Activated CD4-positive, alpha-beta T cell treated with anti-CD3 and anti-CD28 coated beads, Interleukin-2, amount 10 ng/mL, durations not matched to agents 24 days and 14 days (primary cell): ENCODE data around the gene ARHGEF10L. TPM values are rescaled to one million over a fixed set of nuclear protein-coding genes. Genes with fewer than 3 reads are reported as not detected.
"Not testable (repeated sequence)": the region's sequence is repeated elsewhere in the genome, so short reads cannot be mapped to it uniquely, and the experiment has no call there.

ENCODE experiments used
- DNase-seq: peaks from one replicate; pipeline ENCODE4 v3.0.0; 2022
- H3K27ac Mint-ChIP-seq: one replicate; pipeline ENCODE4 v1.8.0; 2022; ENCODE audit warnings: mild to moderate bottlenecking, mixed read lengths
- H3K27me3 Mint-ChIP-seq: one replicate; pipeline ENCODE4 v1.8.0; 2022; ENCODE audit warnings: mixed read lengths
- H3K36me3 Mint-ChIP-seq: one replicate; pipeline ENCODE4 v1.8.0; 2022; ENCODE audit warnings: low read depth, mild to moderate bottlenecking, mixed read lengths
- H3K4me1 Mint-ChIP-seq: one replicate; pipeline ENCODE4 v1.8.0; 2021; ENCODE audit warnings: mixed read lengths
- H3K4me3 Mint-ChIP-seq: one replicate; pipeline ENCODE4 v1.8.0; 2022; ENCODE audit warnings: mild to moderate bottlenecking, moderate library complexity, mixed read lengths
- H3K9me3 Mint-ChIP-seq: one replicate; pipeline ENCODE4 v1.8.0; 2021; ENCODE audit warnings: mixed read lengths
- intact Hi-C: fragments of 100-400 bp; cut with micrococcal nuclease; formaldehyde crosslinking; loops from one replicate; pipeline ENCODE4 v1.15.1; 2023
- total RNA-seq: library from RNA; stranded (reverse); gene quantifications from 2 replicates; pipeline ENCODE4 v1.2.3, GENCODE V29; 2022

ARHGEF10L gene
- total RNA-seq, 1 donor from 2014 or later, result not detected

DNA sequence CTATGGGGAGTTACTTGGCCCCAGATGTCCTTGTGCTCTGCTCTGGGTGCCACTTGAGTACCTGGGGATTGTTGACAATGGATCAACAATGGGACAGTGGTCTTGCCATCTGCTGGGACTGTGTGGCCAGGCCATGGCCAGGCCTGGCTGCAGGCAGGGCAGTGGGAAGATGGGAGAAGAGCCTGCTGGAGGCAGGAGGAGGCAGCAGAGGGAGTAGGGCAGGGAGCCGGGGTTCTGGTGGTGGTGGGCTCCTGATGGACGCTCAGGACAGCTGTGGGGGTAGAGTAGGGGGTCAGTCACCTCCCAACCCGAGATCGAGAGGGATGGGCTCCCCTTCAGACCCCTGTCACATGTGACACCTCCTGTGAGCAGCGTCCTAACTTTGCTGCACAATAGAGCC lies 81.0 kb downstream of the ARHGEF10L start:
- Mint-ChIP-seq H3K4me3 (no peak overlapping the region), H3K9me3 (no peaks in the 10 kb centered on the region), H3K27ac (no peak overlapping the region), H3K27me3 (no peaks in the 10 kb centered on the region), H3K36me3 (no peaks in the 10 kb centered on the region), H3K4me1 (no peaks in the 10 kb centered on the region)
- DNase-seq, result no peak
- intact Hi-C loops, result no loop called here

DNA sequence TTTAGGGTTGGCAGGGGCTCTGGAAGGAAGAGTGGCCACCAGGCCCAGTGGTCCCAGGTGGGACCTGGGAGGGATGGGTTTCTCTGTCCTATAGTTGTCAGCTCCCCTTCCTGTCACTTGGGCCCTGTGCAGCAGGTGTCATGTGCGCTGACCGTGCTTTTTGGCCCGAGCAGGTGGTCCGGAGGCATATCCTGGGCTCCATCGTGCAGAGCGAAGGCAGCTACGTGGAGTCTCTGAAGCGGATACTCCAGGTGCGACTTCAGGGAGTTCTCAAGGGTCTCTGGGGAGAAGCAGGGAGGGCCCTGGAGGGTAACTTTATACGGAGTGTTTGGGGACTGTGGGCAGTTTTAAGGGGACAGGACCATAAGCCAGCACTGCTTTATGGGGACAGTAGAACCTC lies 82.2 kb downstream of the ARHGEF10L start:
- H3K9me3 Mint-ChIP-seq, result no peaks in the 10 kb centered on the region
- intact Hi-C loops, result no loop called here
- no peaks in the 10 kb centered on the region for H3K4me1 Mint-ChIP-seq
- H3K36me3 Mint-ChIP-seq, result no peaks in the 10 kb centered on the region
- H3K4me3 Mint-ChIP-seq, result no peak overlapping the region
- H3K27ac Mint-ChIP-seq, result no peak overlapping the region
- DNase-seq, result no peak
- no peaks in the 10 kb centered on the region for H3K27me3 Mint-ChIP-seq

DNA sequence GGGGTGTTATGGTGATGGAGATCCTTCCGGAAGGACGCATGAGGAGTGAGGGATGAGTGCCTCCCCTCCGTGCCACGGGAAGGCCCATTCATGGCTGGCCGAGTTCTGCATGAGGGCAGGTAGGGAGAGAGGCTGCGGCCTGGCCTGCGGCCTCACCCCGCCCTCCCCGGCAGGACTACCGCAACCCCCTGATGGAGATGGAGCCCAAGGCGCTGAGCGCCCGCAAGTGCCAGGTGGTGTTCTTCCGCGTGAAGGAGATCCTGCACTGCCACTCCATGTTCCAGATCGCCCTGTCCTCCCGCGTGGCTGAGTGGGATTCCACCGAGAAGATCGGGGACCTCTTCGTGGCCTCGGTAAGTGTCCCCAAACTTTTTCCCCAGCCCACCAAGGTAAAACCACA lies 83.3 kb downstream of the ARHGEF10L start:
- Mint-ChIP-seq H3K36me3 (no peaks in the 10 kb centered on the region), H3K27ac (no peak overlapping the region), H3K9me3 (no peaks in the 10 kb centered on the region), H3K4me1 (no peaks in the 10 kb centered on the region), H3K4me3 (no peak overlapping the region), H3K27me3 (no peaks in the 10 kb centered on the region)
- no peak for DNase-seq
- intact Hi-C loops, result no loop called here

DNA sequence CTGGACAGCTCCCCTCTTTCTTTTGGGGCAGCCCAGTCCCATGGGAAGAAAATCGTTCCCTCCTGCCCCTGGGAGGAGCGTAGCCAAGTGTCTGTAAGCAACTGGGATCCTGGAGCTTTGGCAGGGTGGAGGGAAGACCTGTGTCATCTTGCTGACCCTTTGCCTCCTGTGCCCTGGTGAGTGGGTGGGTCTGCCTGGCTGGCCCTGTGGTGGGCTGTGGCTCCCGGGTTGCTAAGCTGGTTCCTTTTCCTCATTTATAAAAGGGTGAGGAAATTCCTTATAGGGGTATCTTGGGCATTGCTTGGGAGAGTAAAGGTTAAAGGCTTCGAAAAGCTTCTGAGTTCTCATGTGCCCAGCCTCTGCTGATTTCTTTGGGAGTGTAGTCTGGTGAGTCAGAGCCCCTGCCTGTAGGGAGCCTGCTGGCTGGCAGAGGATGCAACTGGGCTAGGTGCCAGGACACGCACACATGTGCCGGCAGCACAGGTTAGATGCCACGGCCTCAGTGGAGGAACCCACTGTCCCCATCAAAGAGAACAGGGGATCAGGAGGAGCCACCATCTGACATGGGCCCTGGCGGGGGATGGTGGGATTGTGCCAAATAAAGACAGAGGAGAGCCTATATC lies 85.2 kb downstream of the ARHGEF10L start:
- DNase-seq, result no peak
- Mint-ChIP-seq H3K27me3 (no peaks in the 10 kb centered on the region), H3K4me1 (no peaks in the 10 kb centered on the region), H3K4me3 (no peak overlapping the region), H3K9me3 (no peaks in the 10 kb centered on the region), H3K36me3 (no peaks in the 10 kb centered on the region), H3K27ac (no peak overlapping the region)
- intact Hi-C loops, result no loop called here

- intact Hi-C loops, result no loop called here
- no peak overlapping the region for H3K4me3 Mint-ChIP-seq
- H3K27ac Mint-ChIP-seq, result no peak overlapping the region
- no peak for DNase-seq
- H3K27me3 Mint-ChIP-seq, result no peaks in the 10 kb centered on the region
- H3K4me1 Mint-ChIP-seq, result no peaks in the 10 kb centered on the region
- H3K9me3 Mint-ChIP-seq, result no peaks in the 10 kb centered on the region
- no peaks in the 10 kb centered on the region for H3K36me3 Mint-ChIP-seq
These were observed 87.9 kb downstream of the ARHGEF10L start for GRCh38 chr1:17627239-17628052.

DNA sequence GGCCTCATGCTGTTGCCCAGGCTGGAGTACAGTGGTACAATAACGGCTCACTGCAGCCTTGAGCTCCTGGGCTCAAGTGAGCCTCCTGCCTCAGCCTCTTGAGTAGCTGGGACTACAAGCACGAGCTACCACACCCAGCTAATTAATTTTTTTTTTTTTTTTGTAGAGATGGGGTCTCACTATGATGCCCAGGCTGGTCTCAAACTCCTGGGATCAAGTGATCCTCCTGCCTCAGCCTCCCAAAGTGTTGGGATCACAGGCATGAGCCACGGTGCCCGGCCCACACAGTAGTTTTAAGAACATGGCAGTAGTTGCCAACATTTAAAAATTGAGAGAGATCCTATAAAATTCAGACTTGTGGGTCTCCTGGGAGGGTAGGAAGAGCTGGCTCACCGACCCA lies 89.5 kb downstream of the ARHGEF10L start:
- H3K4me3 Mint-ChIP-seq, H3K4me1 Mint-ChIP-seq, intact Hi-C loops, H3K27me3 Mint-ChIP-seq, H3K36me3 Mint-ChIP-seq, H3K9me3 Mint-ChIP-seq, H3K27ac Mint-ChIP-seq, DNase-seq: not testable (repeated sequence)

DNA sequence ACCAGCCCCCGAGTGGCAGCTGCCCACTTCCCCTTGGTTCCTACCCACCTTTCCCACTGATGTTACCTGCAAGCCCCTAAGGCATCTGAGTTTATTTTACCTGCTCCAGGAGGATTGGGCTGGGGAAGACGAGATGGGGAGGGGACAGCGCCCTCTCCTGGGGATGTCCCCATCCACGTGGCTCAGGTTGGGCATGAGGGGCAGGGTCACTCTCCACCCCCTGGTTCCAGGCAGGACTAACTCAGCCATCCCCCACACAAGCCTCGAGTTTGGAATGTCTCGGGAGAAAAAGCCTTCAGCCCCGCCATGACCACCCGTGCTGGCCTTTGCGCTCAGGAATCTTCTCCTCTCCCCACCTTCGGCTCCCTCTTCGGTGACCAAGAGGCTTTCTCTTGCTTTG lies 90.0 kb downstream of the ARHGEF10L start:
- Mint-ChIP-seq H3K36me3 (no peaks in the 10 kb centered on the region), H3K27me3 (no peaks in the 10 kb centered on the region)

DNA sequence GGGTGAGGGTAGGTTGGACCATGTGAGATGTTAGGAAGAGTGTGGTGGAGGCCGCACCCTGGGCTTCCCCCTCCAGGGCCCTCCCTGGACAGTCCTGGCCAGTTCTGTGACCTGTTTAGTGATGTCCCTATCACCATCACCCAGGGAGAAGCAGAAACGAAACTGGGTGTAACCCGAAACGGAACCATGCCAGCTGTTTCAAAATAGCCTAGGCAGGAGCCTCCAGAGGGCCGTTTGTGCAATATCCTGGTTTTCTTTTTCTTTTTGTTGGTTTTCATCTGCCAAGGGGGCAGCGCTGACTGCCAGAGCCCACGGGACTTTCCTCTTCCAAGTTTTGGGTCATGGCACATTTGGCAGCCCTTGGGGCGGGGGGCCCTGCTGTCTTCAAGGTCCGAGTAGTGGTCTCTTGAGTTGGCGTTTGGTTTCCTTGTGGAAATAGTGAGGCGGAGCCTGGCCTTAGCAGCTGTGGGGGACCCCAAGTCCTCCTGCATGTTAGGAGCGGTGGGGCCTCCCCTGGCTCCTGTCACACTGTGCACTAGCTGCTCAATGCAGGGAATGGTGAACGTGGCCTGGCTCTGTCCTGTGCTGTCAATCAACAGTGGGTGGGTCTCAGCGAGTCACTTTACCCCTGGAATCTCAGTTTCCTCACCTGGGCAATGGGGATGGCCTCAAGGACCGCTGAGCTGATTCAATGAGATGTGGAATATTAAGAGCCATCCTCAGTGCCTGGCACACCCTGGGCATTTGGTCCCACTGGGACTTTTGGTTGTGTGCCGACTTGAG lies 90.7 kb downstream of the ARHGEF10L start:
- H3K9me3 Mint-ChIP-seq, result no peaks in the 10 kb centered on the region

More for the DNA sequence above, 90.0 kb downstream of the ARHGEF10L start:
- no peak for DNase-seq
- Mint-ChIP-seq H3K27ac (no peak overlapping the region), H3K4me1 (no peaks in the 10 kb centered on the region), H3K9me3 (no peaks in the 10 kb centered on the region), H3K4me3 (no peak overlapping the region)
- intact Hi-C loops, result no loop called here

GRCh38 chr1:17630986-17631385 lies 91.5 kb downstream of the ARHGEF10L start:
- H3K27me3 Mint-ChIP-seq, result no peaks in the 10 kb centered on the region

More for the DNA sequence above, 90.7 kb downstream of the ARHGEF10L start:
- no peak for DNase-seq
- no peaks in the 10 kb centered on the region for H3K4me1 Mint-ChIP-seq
- H3K4me3 Mint-ChIP-seq, result no peak overlapping the region
- intact Hi-C loops, result no loop called here
- H3K27me3 Mint-ChIP-seq, result no peaks in the 10 kb centered on the region
- H3K27ac Mint-ChIP-seq, result no peak overlapping the region
- H3K36me3 Mint-ChIP-seq, result no peaks in the 10 kb centered on the region

GRCh38 chr1:17631410-17631809 lies 91.9 kb downstream of the ARHGEF10L start:
- intact Hi-C loops, result no loop called here
- H3K9me3 Mint-ChIP-seq, result no peaks in the 10 kb centered on the region
- no peak for DNase-seq
- H3K27ac Mint-ChIP-seq, result no peak overlapping the region
- H3K27me3 Mint-ChIP-seq, result no peaks in the 10 kb centered on the region
- H3K4me3 Mint-ChIP-seq, result no peak overlapping the region
- H3K36me3 Mint-ChIP-seq, result no peaks in the 10 kb centered on the region
- H3K4me1 Mint-ChIP-seq, result no peaks in the 10 kb centered on the region

More at GRCh38 chr1:17630986-17631385, 91.5 kb downstream of the ARHGEF10L start:
- Mint-ChIP-seq H3K36me3 (no peaks in the 10 kb centered on the region), H3K4me3 (no peak overlapping the region), H3K4me1 (no peaks in the 10 kb centered on the region), H3K9me3 (no peaks in the 10 kb centered on the region), H3K27ac (no peak overlapping the region)
- intact Hi-C loops, result no loop called here
- no peak for DNase-seq

DNA sequence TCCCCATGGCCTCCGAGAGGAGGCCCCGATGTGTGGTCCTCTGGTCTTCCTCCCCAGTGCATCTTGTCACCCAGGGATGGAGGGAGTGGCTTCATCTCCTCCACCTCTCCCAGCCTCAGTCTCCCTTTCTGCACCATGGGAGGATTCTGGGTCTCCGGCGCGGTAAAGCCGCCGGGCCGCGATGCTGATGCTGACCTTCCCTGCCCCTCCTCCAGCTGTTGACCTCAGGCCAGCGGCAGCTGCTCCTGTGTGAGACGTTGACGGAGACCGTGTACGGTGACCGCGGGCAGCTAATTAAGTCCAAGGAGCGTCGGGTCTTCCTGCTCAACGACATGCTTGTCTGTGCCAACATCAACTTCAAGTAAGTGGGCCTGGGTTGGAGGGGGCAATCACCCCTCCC lies 92.6 kb downstream of the ARHGEF10L start:
- no peak overlapping the region for H3K27ac Mint-ChIP-seq
- intact Hi-C loops, result no loop called here
- H3K36me3 Mint-ChIP-seq, result no peaks in the 10 kb centered on the region
- H3K4me1 Mint-ChIP-seq, result no peaks in the 10 kb centered on the region
- no peaks in the 10 kb centered on the region for H3K27me3 Mint-ChIP-seq
- DNase-seq, result no peak
- no peaks in the 10 kb centered on the region for H3K9me3 Mint-ChIP-seq
- no peak overlapping the region for H3K4me3 Mint-ChIP-seq

DNA sequence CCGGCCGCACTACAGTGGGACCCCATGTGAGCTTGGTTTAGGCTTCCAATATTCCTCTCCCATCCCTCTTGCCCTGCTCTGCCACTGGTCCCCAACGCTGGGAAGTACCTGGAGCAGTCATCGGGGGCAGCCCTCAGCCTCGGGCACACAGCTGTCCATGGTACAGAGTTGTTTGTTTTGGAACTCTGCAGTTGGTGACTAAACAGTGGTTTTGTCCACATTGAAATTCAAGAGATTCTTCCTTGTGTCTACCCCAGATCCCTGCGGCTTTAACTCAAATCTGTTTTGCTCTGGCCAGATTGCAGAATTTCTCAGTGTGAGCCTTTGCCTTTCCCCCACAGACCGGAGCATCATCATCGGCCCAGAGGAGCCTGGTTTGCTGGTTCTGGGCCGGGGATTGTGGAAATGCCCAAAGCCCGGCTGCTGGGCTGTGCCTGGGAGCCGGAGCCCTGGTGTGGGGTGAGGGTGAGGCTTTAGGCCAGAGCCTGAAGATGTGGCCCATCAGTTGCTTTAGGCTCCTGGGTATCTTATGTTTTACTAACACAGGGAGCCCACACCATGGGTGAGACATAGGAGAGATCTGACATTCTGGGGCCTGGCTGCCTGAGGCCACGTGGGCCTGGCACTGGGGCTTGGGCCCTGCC lies 93.2 kb downstream of the ARHGEF10L start:
- H3K9me3 Mint-ChIP-seq, result no peaks in the 10 kb centered on the region
- no peaks in the 10 kb centered on the region for H3K27me3 Mint-ChIP-seq
- no peak for DNase-seq
- no peak overlapping the region for H3K27ac Mint-ChIP-seq
- no peaks in the 10 kb centered on the region for H3K4me1 Mint-ChIP-seq
- H3K4me3 Mint-ChIP-seq, result no peak overlapping the region
- intact Hi-C loops, result no loop called here
- no peaks in the 10 kb centered on the region for H3K36me3 Mint-ChIP-seq

DNA sequence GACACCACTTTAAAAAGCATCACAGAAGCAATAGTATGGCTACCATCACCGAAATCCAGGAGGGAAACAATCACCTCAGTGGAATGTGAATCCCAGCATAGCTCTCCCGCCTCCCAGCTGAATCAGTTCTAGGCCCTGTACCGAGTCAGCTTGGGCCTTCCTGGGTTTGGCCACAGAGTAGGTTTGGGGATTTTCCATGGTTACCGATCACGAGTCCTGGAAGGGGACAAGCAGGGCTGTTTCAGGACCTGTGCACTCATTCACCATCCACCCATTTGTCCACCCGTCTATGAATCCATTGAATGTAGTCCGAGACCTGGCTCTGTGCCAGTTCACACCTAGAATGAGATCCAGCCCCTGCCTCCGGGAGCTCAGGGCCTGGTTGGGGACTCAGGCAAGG lies 94.2 kb downstream of the ARHGEF10L start:
- Mint-ChIP-seq H3K27me3 (no peaks in the 10 kb centered on the region), H3K4me1 (no peaks in the 10 kb centered on the region), H3K4me3 (no peak overlapping the region), H3K9me3 (no peaks in the 10 kb centered on the region), H3K27ac (no peak overlapping the region), H3K36me3 (no peaks in the 10 kb centered on the region)
- no peak for DNase-seq
- intact Hi-C loops, result no loop called here

- H3K4me1 Mint-ChIP-seq, result no peaks in the 10 kb centered on the region
- intact Hi-C loops, result no loop called here
- H3K27ac Mint-ChIP-seq, result no peak overlapping the region
- no peak for DNase-seq
- no peak overlapping the region for H3K4me3 Mint-ChIP-seq
- H3K27me3 Mint-ChIP-seq, result no peaks in the 10 kb centered on the region
- H3K36me3 Mint-ChIP-seq, result no peaks in the 10 kb centered on the region
- H3K9me3 Mint-ChIP-seq, result no peaks in the 10 kb centered on the region
These were observed 95.8 kb downstream of the ARHGEF10L start for GRCh38 chr1:17635276-17635675.
